ENCODE results near the gene PIGS.
"Not testable (repeated sequence)": the region's sequence is repeated elsewhere in the genome, so short reads cannot be mapped to it uniquely, and the experiment has no call there.

The PIGS gene

GRCh38 chr17:28571361-28572122, at the start of gene PIGS:
TSS of gene PIGS (minus strand) at chr17:28571524. CDS start at chr17:28571496, 28 bp downstream.
- peak; percentile 87 for DNase-seq

- no peak for DNase-seq
Observed at GRCh38 chr17:28620010-28620409, 48.7 kb upstream of the PIGS start.

- DNase-seq: no peak
Observed at GRCh38 chr17:28618464-28618863, 47.1 kb upstream of the PIGS start.

- DNase-seq: no peak
Observed at GRCh38 chr17:28616281-28616680, 45.0 kb upstream of the PIGS start.

- no peak for DNase-seq
Observed at GRCh38 chr17:28615260-28615940, 44.1 kb upstream of the PIGS start.

GRCh38 chr17:28613931-28614381, 42.6 kb upstream of the PIGS start, which contains the start of gene RSKR:
TSS of gene RSKR (minus strand) at chr17:28614185. CDS start at chr17:28614161, 24 bp downstream.
- DNase-seq: no peak

- DNase-seq: peak; percentile 28
Observed at GRCh38 chr17:28612936-28613872, 41.9 kb upstream of the PIGS start.

GRCh38 chr17:28612531-28612930, 41.2 kb upstream of the PIGS start:
- DNase-seq: no peak

GRCh38 chr17:28610376-28610775, 39.1 kb upstream of the PIGS start:
- no peak for DNase-seq

GRCh38 chr17:28604031-28604430, 32.7 kb upstream of the PIGS start:
- not testable (repeated sequence) for DNase-seq

GRCh38 chr17:28599311-28600184, 28.2 kb upstream of the PIGS start:
- DNase-seq: peak; percentile 91

GRCh38 chr17:28598799-28599310, 27.5 kb upstream of the PIGS start, which contains the start of gene SPAG5:
TSS of gene SPAG5 (minus strand) at chr17:28599025. CDS start at chr17:28598946, 79 bp downstream.
- peak; percentile 90 for DNase-seq

- DNase-seq: no peak
Observed at GRCh38 chr17:28598389-28598788, 27.1 kb upstream of the PIGS start.

- DNase-seq: no peak
Observed at GRCh38 chr17:28597606-28598383, 26.5 kb upstream of the PIGS start.

GRCh38 chr17:28592260-28592659, 20.9 kb upstream of the PIGS start:
- DNase-seq: no peak

- no peak for DNase-seq
Observed at GRCh38 chr17:28585851-28586250, 14.5 kb upstream of the PIGS start.

- no peak for DNase-seq
Observed at GRCh38 chr17:28584434-28584833, 13.1 kb upstream of the PIGS start.

- no peak for DNase-seq
Observed at GRCh38 chr17:28582513-28582912, 11.2 kb upstream of the PIGS start.

GRCh38 chr17:28580959-28581358, 9.6 kb upstream of the PIGS start:
- no peak for DNase-seq

- no peak for DNase-seq
Observed at GRCh38 chr17:28579526-28579925, 8.2 kb upstream of the PIGS start.
